Liver (tissue), 9 donors: ENCODE data around the gene DIP2B. TPM values are rescaled to one million over a fixed set of nuclear protein-coding genes. Genes with fewer than 3 reads are reported as not detected.

Experiments used
- DNase-seq: peaks from one replicate; pipeline ENCODE4 v3.0.0-alpha.2; 2017; ENCODE audit warnings: low spot score
- H3K27ac ChIP-seq, 2 donors: one replicate each; pipeline ENCODE4 v1.7.0; 2013; ENCODE audit warnings: inconsistent platforms in 2 of 2, low read length in 2 of 2, control low read depth in 1 of 2, low read depth in 1 of 2, mild to moderate bottlenecking in 1 of 2
- H3K27me3 ChIP-seq, 4 donors: one replicate each; pipeline versions ENCODE4 v1.6.1 to v1.7.0; 2013; ENCODE audit warnings: low read length in 3 of 4, inconsistent platforms in 1 of 4, mild to moderate bottlenecking in 1 of 4, moderate library complexity in 1 of 4; ENCODE audit not compliant: control insufficient read depth in 4 of 4, insufficient read depth in 4 of 4
- H3K36me3 ChIP-seq, 4 donors: one replicate each; pipeline versions ENCODE4 v1.6.1 to v1.7.0; 2013; ENCODE audit warnings: low read length in 3 of 4, mild to moderate bottlenecking in 3 of 4, low read depth in 1 of 4, moderate library complexity in 1 of 4; ENCODE audit not compliant: control insufficient read depth in 4 of 4, insufficient read depth in 3 of 4
- H3K4me1 ChIP-seq, 4 donors: one replicate each; pipeline versions ENCODE4 v1.6.1 to v1.7.0; 2013; ENCODE audit warnings: low read length in 3 of 4, mild to moderate bottlenecking in 3 of 4, moderate library complexity in 1 of 4; ENCODE audit not compliant: control insufficient read depth in 4 of 4, insufficient read depth in 4 of 4
- H3K4me3 ChIP-seq, 3 donors: one replicate each; pipeline versions ENCODE4 v1.6.1 to v1.7.0; 2013; ENCODE audit warnings: low read length in 3 of 3, control low read depth in 1 of 3, low read depth in 1 of 3, mild to moderate bottlenecking in 1 of 3
- H3K9ac ChIP-seq, 2 donors: one replicate each; pipeline ENCODE4 v1.7.0; 2013; ENCODE audit warnings: low read length in 2 of 2, mild to moderate bottlenecking in 2 of 2, moderate library complexity in 2 of 2, control low read depth in 1 of 2, low read depth in 1 of 2
- H3K9me3 ChIP-seq, 4 donors: one replicate each; pipeline versions ENCODE4 v1.6.1 to v1.7.0; 2013; ENCODE audit warnings: low read length in 3 of 4; ENCODE audit not compliant: control insufficient read depth in 4 of 4
- EGR1 ChIP-seq, 2 donors: IDR thresholded peaks; 2 replicates each; pipeline ENCODE4 v1.6.1; 2016 to 2018; ENCODE audit warnings: antibody characterized with exemption in 2 of 2, low read depth in 2 of 2
- FOXA2 ChIP-seq: IDR thresholded peaks from 2 replicates; pipeline ENCODE4 v1.6.1; 2016; ENCODE audit warnings: antibody characterized with exemption
- GABPA ChIP-seq, 2 donors: IDR thresholded peaks in 1 of 2; conservative IDR thresholded peaks in 1 of 2; 2 replicates each; pipeline ENCODE4 v1.6.1; 2016; ENCODE audit warnings: antibody characterized with exemption in 2 of 2, mild to moderate bottlenecking in 1 of 2, moderate library complexity in 1 of 2
- HNF4A ChIP-seq, 2 donors: conservative IDR thresholded peaks; 2 replicates each; pipeline ENCODE4 v1.6.1; 2016; ENCODE audit warnings: antibody characterized with exemption in 2 of 2, mild to moderate bottlenecking in 2 of 2
- HNF4G ChIP-seq: IDR thresholded peaks from 2 replicates; pipeline ENCODE4 v1.6.1; 2016; ENCODE audit warnings: antibody characterized with exemption
- JUND ChIP-seq, 2 donors: IDR thresholded peaks; 2 replicates each; pipeline ENCODE4 v1.6.1; 2016; ENCODE audit warnings: antibody characterized with exemption in 2 of 2
- NR2F2 ChIP-seq: IDR thresholded peaks from 2 replicates; pipeline ENCODE4 v1.6.1; 2016; ENCODE audit warnings: antibody characterized with exemption
- RAD21 ChIP-seq, 2 donors: IDR thresholded peaks; 2 replicates each; pipeline ENCODE4 v1.6.1; 2016; ENCODE audit warnings: antibody characterized with exemption in 2 of 2, mild to moderate bottlenecking in 2 of 2
- RXRA ChIP-seq, 2 donors: IDR thresholded peaks; 2 replicates each; pipeline ENCODE4 v1.6.1; 2017 to 2018; ENCODE audit warnings: antibody characterized with exemption in 2 of 2, mild to moderate bottlenecking in 1 of 2
- SP1 ChIP-seq: IDR thresholded peaks from 2 replicates; pipeline ENCODE4 v1.6.1; 2018; ENCODE audit warnings: antibody characterized with exemption, mild to moderate bottlenecking
- TAF1 ChIP-seq: conservative IDR thresholded peaks from 2 replicates; pipeline ENCODE4 v1.6.1; 2016; ENCODE audit warnings: antibody characterized with exemption, mild to moderate bottlenecking
- YY1 ChIP-seq: IDR thresholded peaks from 2 replicates; pipeline ENCODE4 v1.6.1; 2016; ENCODE audit warnings: antibody characterized with exemption, mild to moderate bottlenecking
- WGBS: extraction: QIAGEN DNeasy Blood & Tissue Kit; methylation state at CpG from one replicate; pipeline ENCODE4 v1.1.7; 2013; 5-methylcytosine and 5-hydroxymethylcytosine counted together
- polyA plus RNA-seq, 2 donors: library from polyadenylated mRNA; stranded (reverse) in 1 of 2; unstranded in 1 of 2; fragments of 200-250 nt in 1 of 2; fragments of >200 nt in 1 of 2; fragmentation: Nextera tagmentation in 1 of 2; extraction: Ambion mirVana in 1 of 2; gene quantifications; one replicate each; pipeline versions ENCODE4 v1.2.1 to v1.2.3, GENCODE V29; 2013 to 2015
- total RNA-seq, 2 donors: library from RNA; depleted of rRNA; stranded (reverse); fragments of >200 nt; gene quantifications; one replicate each; pipeline ENCODE4 v1.2.3, GENCODE V29; 2014
- TF ChIP-seq, protein P1 (sequence below): IDR thresholded peaks from 2 replicates; pipeline ENCODE4 v1.6.1; 2016; ENCODE audit warnings: antibody characterized with exemption
- TF ChIP-seq, protein P2 (sequence below): IDR thresholded peaks from 2 replicates; pipeline ENCODE4 v1.6.1; 2016; ENCODE audit warnings: antibody characterized with exemption, mild to moderate bottlenecking
- TF ChIP-seq, protein P3 (sequence below): fragments of 150-350 bp; IDR thresholded peaks from 2 replicates; pipeline ENCODE4 v1.5.1; 2017; ENCODE audit warnings: improper control_type of control experiment, low read depth, low read length; ENCODE audit not compliant: missing input control
- TF ChIP-seq, protein P4 (sequence below): IDR thresholded peaks from 2 replicates; pipeline ENCODE4 v1.6.1; 2016; ENCODE audit warnings: antibody characterized with exemption
- TF ChIP-seq, protein P5 (sequence below): IDR thresholded peaks from 2 replicates; pipeline ENCODE4 v1.6.1; 2016; ENCODE audit warnings: antibody characterized with exemption
- donor health status: healthy.
- donor health status: healthy.
- donor health status: healthy.
- donor health status: healthy.
- donor health status: healthy.

DIP2B gene
- total and polyA plus RNA-seq, 4 donors = 4.8 to 30.7 (median 13.8) TPM

DNA sequence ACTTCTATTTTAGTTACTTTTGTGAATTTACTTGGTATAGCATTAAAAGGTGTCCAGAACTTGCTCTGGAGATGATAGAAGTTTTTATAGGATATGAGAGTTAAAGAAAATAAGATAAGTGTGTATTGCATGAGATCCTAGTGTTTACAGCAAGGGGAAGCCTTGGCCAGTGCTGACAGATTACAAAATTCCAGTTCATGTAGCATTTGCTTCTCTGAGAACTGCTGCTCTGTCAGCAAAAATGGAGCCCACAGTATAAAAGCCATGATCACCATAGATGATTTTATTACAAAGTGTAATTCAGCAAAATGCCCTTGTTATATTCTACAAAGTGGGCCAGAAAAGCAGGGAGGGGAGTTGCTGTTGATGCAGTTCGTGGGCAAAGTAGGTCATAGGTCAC is 219.1 kb downstream of the DIP2B start:
- 49% methylated on average over 1 of the region's 1 CpG for WGBS
- no peak for DNase-seq
- no peaks in the 10 kb centered on the region for H3K9me3 ChIP-seq
- H3K4me3 ChIP-seq = no peak overlapping the region
- no peak overlapping the region for H3K9ac ChIP-seq
- H3K27ac ChIP-seq = no peak overlapping the region
- H3K4me1 ChIP-seq = peaks cover 0 to 17% (median 2%) of the 10 kb centered on the region in 4 donors
- TF ChIP-seq, protein P1, sequence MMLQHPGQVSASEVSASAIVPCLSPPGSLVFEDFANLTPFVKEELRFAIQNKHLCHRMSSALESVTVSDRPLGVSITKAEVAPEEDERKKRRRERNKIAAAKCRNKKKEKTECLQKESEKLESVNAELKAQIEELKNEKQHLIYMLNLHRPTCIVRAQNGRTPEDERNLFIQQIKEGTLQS = no peak
- TF ChIP-seq YY1 = peak; percentile 30
- peak in 1 of 2 donors; percentile 5 for TF ChIP-seq RXRA (IDR thresholded peaks at IDR 0.05)
- TF ChIP-seq, protein P2, sequence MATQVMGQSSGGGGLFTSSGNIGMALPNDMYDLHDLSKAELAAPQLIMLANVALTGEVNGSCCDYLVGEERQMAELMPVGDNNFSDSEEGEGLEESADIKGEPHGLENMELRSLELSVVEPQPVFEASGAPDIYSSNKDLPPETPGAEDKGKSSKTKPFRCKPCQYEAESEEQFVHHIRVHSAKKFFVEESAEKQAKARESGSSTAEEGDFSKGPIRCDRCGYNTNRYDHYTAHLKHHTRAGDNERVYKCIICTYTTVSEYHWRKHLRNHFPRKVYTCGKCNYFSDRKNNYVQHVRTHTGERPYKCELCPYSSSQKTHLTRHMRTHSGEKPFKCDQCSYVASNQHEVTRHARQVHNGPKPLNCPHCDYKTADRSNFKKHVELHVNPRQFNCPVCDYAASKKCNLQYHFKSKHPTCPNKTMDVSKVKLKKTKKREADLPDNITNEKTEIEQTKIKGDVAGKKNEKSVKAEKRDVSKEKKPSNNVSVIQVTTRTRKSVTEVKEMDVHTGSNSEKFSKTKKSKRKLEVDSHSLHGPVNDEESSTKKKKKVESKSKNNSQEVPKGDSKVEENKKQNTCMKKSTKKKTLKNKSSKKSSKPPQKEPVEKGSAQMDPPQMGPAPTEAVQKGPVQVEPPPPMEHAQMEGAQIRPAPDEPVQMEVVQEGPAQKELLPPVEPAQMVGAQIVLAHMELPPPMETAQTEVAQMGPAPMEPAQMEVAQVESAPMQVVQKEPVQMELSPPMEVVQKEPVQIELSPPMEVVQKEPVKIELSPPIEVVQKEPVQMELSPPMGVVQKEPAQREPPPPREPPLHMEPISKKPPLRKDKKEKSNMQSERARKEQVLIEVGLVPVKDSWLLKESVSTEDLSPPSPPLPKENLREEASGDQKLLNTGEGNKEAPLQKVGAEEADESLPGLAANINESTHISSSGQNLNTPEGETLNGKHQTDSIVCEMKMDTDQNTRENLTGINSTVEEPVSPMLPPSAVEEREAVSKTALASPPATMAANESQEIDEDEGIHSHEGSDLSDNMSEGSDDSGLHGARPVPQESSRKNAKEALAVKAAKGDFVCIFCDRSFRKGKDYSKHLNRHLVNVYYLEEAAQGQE = no peak
- no peak for TF ChIP-seq SP1
- TF ChIP-seq JUND (IDR thresholded peaks at IDR 0.05) = no peak
- TF ChIP-seq FOXA2 = no peak
- TF ChIP-seq GABPA (IDR thresholded peaks at IDR 0.05 in 1 of 2, conservative IDR thresholded peaks at IDR 0.05 in 1 of 2) = no peak
- no peaks in the 10 kb centered on the region for H3K27me3 ChIP-seq
- H3K36me3 ChIP-seq = peaks cover 15 to 72% (median 56%) of the 10 kb centered on the region in 4 donors

DNA sequence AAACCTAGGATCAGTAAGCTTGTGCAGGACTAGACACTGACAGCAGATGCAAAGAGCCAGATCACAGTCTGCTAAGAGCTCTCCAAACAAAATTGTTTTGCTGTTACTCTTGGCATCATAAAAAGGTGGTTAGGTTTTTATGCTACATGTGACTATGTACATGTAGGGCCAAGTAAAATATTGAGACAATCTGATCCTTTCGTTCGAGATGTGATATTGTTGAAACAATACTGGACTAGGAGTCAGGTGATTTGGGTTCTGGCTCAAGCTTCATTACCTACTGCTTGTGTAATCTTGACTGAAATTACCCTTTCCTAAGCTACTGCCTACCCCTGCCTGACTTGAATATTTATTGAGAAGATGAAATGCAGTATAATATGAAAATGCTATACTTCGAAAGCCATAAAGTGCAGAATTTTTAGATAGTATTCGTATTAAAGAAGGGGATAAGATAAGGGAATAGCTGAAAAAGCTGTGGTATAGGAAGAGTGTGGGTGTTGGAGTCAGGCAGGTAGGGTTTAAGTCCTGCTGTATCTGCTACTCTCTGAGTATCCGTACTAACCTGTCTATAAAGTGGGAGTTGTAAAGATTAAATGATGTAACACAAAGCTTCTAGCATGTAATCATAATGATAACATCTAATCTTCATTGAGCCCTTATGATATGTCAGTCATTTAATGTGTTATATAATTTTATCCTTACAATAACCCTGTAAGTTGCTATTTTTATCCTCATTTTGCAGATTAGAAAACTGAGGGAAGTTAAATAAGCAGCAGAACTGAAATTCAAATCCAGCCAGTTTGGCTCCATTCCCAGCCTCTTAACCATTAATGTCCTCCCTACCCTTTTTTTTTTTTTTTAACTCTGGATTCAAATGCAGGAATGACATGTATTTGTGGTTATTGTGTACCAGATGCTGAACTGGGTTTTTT is 220.5 kb downstream of the DIP2B start:
- no peak overlapping the region for H3K9ac ChIP-seq
- H3K4me3 ChIP-seq = no peak overlapping the region
- H3K27me3 ChIP-seq = no peaks in the 10 kb centered on the region
- peaks cover 14 to 78% (median 64%) of the 10 kb centered on the region in 4 donors for H3K36me3 ChIP-seq
- TF ChIP-seq HNF4G (no peak), TAF1 (no peak), HNF4A (conservative IDR thresholded peaks at IDR 0.05) (no peak), YY1 (no peak), EGR1 (IDR thresholded peaks at IDR 0.05; ENCODE audit: low read depth in 2 of 2) (no peak), RXRA (IDR thresholded peaks at IDR 0.05) (no peak), RAD21 (IDR thresholded peaks at IDR 0.05) (no peak), SP1 (no peak), NR2F2 (no peak), GABPA (IDR thresholded peaks at IDR 0.05 in 1 of 2, conservative IDR thresholded peaks at IDR 0.05 in 1 of 2) (no peak)
- TF ChIP-seq, protein P3, sequence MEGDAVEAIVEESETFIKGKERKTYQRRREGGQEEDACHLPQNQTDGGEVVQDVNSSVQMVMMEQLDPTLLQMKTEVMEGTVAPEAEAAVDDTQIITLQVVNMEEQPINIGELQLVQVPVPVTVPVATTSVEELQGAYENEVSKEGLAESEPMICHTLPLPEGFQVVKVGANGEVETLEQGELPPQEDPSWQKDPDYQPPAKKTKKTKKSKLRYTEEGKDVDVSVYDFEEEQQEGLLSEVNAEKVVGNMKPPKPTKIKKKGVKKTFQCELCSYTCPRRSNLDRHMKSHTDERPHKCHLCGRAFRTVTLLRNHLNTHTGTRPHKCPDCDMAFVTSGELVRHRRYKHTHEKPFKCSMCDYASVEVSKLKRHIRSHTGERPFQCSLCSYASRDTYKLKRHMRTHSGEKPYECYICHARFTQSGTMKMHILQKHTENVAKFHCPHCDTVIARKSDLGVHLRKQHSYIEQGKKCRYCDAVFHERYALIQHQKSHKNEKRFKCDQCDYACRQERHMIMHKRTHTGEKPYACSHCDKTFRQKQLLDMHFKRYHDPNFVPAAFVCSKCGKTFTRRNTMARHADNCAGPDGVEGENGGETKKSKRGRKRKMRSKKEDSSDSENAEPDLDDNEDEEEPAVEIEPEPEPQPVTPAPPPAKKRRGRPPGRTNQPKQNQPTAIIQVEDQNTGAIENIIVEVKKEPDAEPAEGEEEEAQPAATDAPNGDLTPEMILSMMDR = no peak
- TF ChIP-seq, protein P2 = no peak
- TF ChIP-seq, protein P4, sequence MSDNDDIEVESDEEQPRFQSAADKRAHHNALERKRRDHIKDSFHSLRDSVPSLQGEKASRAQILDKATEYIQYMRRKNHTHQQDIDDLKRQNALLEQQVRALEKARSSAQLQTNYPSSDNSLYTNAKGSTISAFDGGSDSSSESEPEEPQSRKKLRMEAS = no peak
- TF ChIP-seq, protein P5, sequence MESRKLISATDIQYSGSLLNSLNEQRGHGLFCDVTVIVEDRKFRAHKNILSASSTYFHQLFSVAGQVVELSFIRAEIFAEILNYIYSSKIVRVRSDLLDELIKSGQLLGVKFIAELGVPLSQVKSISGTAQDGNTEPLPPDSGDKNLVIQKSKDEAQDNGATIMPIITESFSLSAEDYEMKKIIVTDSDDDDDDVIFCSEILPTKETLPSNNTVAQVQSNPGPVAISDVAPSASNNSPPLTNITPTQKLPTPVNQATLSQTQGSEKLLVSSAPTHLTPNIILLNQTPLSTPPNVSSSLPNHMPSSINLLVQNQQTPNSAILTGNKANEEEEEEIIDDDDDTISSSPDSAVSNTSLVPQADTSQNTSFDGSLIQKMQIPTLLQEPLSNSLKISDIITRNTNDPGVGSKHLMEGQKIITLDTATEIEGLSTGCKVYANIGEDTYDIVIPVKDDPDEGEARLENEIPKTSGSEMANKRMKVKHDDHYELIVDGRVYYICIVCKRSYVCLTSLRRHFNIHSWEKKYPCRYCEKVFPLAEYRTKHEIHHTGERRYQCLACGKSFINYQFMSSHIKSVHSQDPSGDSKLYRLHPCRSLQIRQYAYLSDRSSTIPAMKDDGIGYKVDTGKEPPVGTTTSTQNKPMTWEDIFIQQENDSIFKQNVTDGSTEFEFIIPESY = no peak
- TF ChIP-seq, protein P1 = no peak
- H3K9me3 ChIP-seq = no peaks in the 10 kb centered on the region
- no peak for DNase-seq
- WGBS = 70% methylated on average over 5 of the region's 5 CpGs
- no peak overlapping the region for H3K27ac ChIP-seq
- peaks cover 0 to 17% (median 2%) of the 10 kb centered on the region in 4 donors for H3K4me1 ChIP-seq
